Suppressor macrophage (primary cell): ENCODE measurements around the gene BCL2L11.

Experiments used
- DNase-seq, 4 experiments: peaks; one replicate each; pipeline ENCODE4 v3.0.0-alpha.2; 2020 to 2022

Gene BCL2L11

GRCh38 chr2:111168528-111169239 lies 48.0 kb downstream of the BCL2L11 start:
- peak in 3 of 4 experiments; percentile 17 to 34 (median 28) for DNase-seq

- no peak for DNase-seq
Observed at GRCh38 chr2:111169268-111169667, 48.6 kb downstream of the BCL2L11 start.

GRCh38 chr2:111169924-111170323 lies 49.2 kb downstream of the BCL2L11 start:
- DNase-seq: no peak

GRCh38 chr2:111171337-111171930 lies 50.7 kb downstream of the BCL2L11 start:
- no peak for DNase-seq

- no peak for DNase-seq
Observed at GRCh38 chr2:111172666-111173065, 52.0 kb downstream of the BCL2L11 start.

- DNase-seq: no peak
Observed at GRCh38 chr2:111173338-111173737, 52.6 kb downstream of the BCL2L11 start.

- no peak for DNase-seq
Observed at GRCh38 chr2:111173856-111174255, 53.1 kb downstream of the BCL2L11 start.

GRCh38 chr2:111175615-111176014 lies 54.9 kb downstream of the BCL2L11 start:
- DNase-seq: no peak

- DNase-seq: no peak
Observed at GRCh38 chr2:111176388-111176787, 55.7 kb downstream of the BCL2L11 start.

- peak; percentile 11 to 63 (median 58) for DNase-seq
Observed at GRCh38 chr2:111176867-111177266, 56.2 kb downstream of the BCL2L11 start.

GRCh38 chr2:111178296-111178695 lies 57.6 kb downstream of the BCL2L11 start:
- DNase-seq: no peak

- DNase-seq: peak in 1 of 4 experiments; percentile 33
Observed at GRCh38 chr2:111178730-111179405, 58.2 kb downstream of the BCL2L11 start.

GRCh38 chr2:111182121-111182520 lies 61.4 kb downstream of the BCL2L11 start:
- no peak for DNase-seq

GRCh38 chr2:111182740-111183139 lies 62.0 kb downstream of the BCL2L11 start:
- DNase-seq: no peak

GRCh38 chr2:111184725-111185310 lies 64.1 kb downstream of the BCL2L11 start:
- DNase-seq: no peak

GRCh38 chr2:111185361-111186022 lies 64.8 kb downstream of the BCL2L11 start:
- peak in 1 of 4 experiments; percentile 33 for DNase-seq

- DNase-seq: no peak
Observed at GRCh38 chr2:111186121-111186715, 65.5 kb downstream of the BCL2L11 start.

- DNase-seq: no peak
Observed at GRCh38 chr2:111186933-111187332, 66.2 kb downstream of the BCL2L11 start.

- DNase-seq: no peak
Observed at GRCh38 chr2:111188681-111189080, 68.0 kb downstream of the BCL2L11 start.

GRCh38 chr2:111189106-111189505 lies 68.4 kb downstream of the BCL2L11 start:
- no peak for DNase-seq

- DNase-seq: no peak
Observed at GRCh38 chr2:111190816-111191540, 70.3 kb downstream of the BCL2L11 start.

- DNase-seq: no peak
Observed at GRCh38 chr2:111191877-111192276, 71.2 kb downstream of the BCL2L11 start.
